Measurements from ENCODE around the gene HDAC4. TPM values are rescaled to one million over a fixed set of nuclear protein-coding genes. Genes with fewer than 3 reads are reported as not detected.

Gene HDAC4
- total and polyA plus RNA-seq, 9 of the 15 experiments (the other 6 are each of a cell fraction or from before 2014, with no cell fraction given) = 0.11 to 20.2 (median 4.0) TPM

GRCh38 chr2:239318151-239318611 is 82.6 kb downstream of the HDAC4 start (continued):
- TF ChIP-seq, protein P1, sequence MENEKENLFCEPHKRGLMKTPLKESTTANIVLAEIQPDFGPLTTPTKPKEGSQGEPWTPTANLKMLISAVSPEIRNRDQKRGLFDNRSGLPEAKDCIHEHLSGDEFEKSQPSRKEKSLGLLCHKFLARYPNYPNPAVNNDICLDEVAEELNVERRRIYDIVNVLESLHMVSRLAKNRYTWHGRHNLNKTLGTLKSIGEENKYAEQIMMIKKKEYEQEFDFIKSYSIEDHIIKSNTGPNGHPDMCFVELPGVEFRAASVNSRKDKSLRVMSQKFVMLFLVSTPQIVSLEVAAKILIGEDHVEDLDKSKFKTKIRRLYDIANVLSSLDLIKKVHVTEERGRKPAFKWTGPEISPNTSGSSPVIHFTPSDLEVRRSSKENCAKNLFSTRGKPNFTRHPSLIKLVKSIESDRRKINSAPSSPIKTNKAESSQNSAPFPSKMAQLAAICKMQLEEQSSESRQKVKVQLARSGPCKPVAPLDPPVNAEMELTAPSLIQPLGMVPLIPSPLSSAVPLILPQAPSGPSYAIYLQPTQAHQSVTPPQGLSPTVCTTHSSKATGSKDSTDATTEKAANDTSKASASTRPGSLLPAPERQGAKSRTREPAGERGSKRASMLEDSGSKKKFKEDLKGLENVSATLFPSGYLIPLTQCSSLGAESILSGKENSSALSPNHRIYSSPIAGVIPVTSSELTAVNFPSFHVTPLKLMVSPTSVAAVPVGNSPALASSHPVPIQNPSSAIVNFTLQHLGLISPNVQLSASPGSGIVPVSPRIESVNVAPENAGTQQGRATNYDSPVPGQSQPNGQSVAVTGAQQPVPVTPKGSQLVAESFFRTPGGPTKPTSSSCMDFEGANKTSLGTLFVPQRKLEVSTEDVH (IDR thresholded peaks at IDR 0.05; ENCODE audit: low read depth, partially characterized antibody) = no peak
- no peak for TF ChIP-seq BRCA1 (IDR thresholded peaks at IDR 0.05)
- no peak for TF ChIP-seq BRCA1 (CRISPR knock-in tag; IDR thresholded peaks at IDR 0.05)
- TF ChIP-seq FOXK2 (conservative IDR thresholded peaks at IDR 0.05 in 1 of 2, IDR thresholded peaks at IDR 0.05 in 1 of 2; ENCODE audit: low read depth in 2 of 2) = peak; percentile 96 to 97
- no peak for TF ChIP-seq MBD2 (IDR thresholded peaks at IDR 0.05; ENCODE audit: borderline replicate concordance, low read depth)
- no peak for TF ChIP-seq MTA2 (IDR thresholded peaks at IDR 0.05; ENCODE audit: low read depth)
- TF ChIP-seq, protein P2, sequence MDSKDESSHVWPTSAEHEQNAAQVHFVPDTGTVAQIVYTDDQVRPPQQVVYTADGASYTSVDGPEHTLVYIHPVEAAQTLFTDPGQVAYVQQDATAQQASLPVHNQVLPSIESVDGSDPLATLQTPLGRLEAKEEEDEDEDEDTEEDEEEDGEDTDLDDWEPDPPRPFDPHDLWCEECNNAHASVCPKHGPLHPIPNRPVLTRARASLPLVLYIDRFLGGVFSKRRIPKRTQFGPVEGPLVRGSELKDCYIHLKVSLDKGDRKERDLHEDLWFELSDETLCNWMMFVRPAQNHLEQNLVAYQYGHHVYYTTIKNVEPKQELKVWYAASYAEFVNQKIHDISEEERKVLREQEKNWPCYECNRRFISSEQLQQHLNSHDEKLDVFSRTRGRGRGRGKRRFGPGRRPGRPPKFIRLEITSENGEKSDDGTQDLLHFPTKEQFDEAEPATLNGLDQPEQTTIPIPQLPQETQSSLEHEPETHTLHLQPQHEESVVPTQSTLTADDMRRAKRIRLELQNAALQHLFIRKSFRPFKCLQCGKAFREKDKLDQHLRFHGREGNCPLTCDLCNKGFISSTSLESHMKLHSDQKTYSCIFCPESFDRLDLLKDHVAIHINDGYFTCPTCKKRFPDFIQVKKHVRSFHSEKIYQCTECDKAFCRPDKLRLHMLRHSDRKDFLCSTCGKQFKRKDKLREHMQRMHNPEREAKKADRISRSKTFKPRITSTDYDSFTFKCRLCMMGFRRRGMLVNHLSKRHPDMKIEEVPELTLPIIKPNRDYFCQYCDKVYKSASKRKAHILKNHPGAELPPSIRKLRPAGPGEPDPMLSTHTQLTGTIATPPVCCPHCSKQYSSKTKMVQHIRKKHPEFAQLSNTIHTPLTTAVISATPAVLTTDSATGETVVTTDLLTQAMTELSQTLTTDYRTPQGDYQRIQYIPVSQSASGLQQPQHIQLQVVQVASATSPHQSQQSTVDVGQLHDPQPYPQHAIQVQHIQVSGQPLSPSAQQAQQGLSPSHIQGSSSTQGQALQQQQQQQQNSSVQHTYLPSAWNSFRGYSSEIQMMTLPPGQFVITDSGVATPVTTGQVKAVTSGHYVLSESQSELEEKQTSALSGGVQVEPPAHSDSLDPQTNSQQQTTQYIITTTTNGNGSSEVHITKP (IDR thresholded peaks at IDR 0.05; ENCODE audit: partially characterized antibody) = no peak
- no peak for TF ChIP-seq NFIC (IDR thresholded peaks at IDR 0.05)
- TF ChIP-seq MTA3 (IDR thresholded peaks at IDR 0.05; ENCODE audit: borderline replicate concordance) = no peak
- TF ChIP-seq DPF2 (IDR thresholded peaks at IDR 0.05) = peak; percentile 45; the same call in 1 of the 2 replicates
- no peak for TF ChIP-seq XRCC4 (IDR thresholded peaks at IDR 0.05; ENCODE audit: extremely low read depth, insufficient read depth, insufficient read length)
- no peak for TF ChIP-seq TAF7 (tag; IDR thresholded peaks at IDR 0.05)
- no peak for TF ChIP-seq ZNF696 (CRISPR knock-in tag; conservative IDR thresholded peaks at IDR 0.05)
- no peak for TF ChIP-seq KLF1 (tag; IDR thresholded peaks at IDR 0.05)
- TF ChIP-seq, protein P3, sequence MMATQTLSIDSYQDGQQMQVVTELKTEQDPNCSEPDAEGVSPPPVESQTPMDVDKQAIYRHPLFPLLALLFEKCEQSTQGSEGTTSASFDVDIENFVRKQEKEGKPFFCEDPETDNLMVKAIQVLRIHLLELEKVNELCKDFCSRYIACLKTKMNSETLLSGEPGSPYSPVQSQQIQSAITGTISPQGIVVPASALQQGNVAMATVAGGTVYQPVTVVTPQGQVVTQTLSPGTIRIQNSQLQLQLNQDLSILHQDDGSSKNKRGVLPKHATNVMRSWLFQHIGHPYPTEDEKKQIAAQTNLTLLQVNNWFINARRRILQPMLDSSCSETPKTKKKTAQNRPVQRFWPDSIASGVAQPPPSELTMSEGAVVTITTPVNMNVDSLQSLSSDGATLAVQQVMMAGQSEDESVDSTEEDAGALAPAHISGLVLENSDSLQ (IDR thresholded peaks at IDR 0.05) = peak; percentile 63
- no peak for TF ChIP-seq KDM5B (IDR thresholded peaks at IDR 0.05; ENCODE audit: insufficient replicate concordance, low read depth, low read length)
- TF ChIP-seq, protein P4, sequence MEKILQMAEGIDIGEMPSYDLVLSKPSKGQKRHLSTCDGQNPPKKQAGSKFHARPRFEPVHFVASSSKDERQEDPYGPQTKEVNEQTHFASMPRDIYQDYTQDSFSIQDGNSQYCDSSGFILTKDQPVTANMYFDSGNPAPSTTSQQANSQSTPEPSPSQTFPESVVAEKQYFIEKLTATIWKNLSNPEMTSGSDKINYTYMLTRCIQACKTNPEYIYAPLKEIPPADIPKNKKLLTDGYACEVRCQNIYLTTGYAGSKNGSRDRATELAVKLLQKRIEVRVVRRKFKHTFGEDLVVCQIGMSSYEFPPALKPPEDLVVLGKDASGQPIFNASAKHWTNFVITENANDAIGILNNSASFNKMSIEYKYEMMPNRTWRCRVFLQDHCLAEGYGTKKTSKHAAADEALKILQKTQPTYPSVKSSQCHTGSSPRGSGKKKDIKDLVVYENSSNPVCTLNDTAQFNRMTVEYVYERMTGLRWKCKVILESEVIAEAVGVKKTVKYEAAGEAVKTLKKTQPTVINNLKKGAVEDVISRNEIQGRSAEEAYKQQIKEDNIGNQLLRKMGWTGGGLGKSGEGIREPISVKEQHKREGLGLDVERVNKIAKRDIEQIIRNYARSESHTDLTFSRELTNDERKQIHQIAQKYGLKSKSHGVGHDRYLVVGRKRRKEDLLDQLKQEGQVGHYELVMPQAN (IDR thresholded peaks at IDR 0.05; ENCODE audit: borderline replicate concordance) = no peak
- TF ChIP-seq ZFX (CRISPR knock-in tag; IDR thresholded peaks at IDR 0.05) = peak; percentile 72
